ENCODE measurements around the gene SNX13. TPM values are rescaled to one million over a fixed set of nuclear protein-coding genes. Genes with fewer than 3 reads are reported as not detected.

SNX13 gene
- polyA plus RNA-seq, 1 of the 3 experiments (the other 2 are of a cell fraction), result 13.0 TPM

GRCh38 chr7:17779381-17779780 is 160.9 kb downstream of the SNX13 start:
- no peak overlapping the region for H2AFZ ChIP-seq (ENCODE audit: low read depth)
- H3K9me2 ChIP-seq, result no peaks in the 10 kb centered on the region
- H4K20me1 ChIP-seq (ENCODE audit: insufficient read depth), result no peaks in the 10 kb centered on the region
- no peak overlapping the region for H3K27ac ChIP-seq (ENCODE audit: low read depth in 2 of 2, low read length in 1 of 2)
- H3K4me2 ChIP-seq, result no peak overlapping the region
- ChIA-PET POLR2A (no interaction called here), CTCF (interaction anchor here (3.5 kb wide), 1 partner anchor 10 kb away, joined by 27 read pairs; no protein-coding TSS in a partner anchor)
- H3K36me3 ChIP-seq (replicated peaks in 1 of 2; ENCODE audit: control insufficient read depth in 1 of 2, insufficient read depth in 2 of 2, low read length in 1 of 2), result no peaks in the 10 kb centered on the region
- no peak for TF ChIP-seq REST (IDR thresholded peaks at IDR 0.05; ENCODE audit: low read depth, low read length)
- TF ChIP-seq POLR2AphosphoS5 (IDR thresholded peaks at IDR 0.05; ENCODE audit: low read depth, low read length), result no peak
- TF ChIP-seq EZH2phosphoT487 (IDR thresholded peaks at IDR 0.05; ENCODE audit: borderline replicate concordance, low read depth), result no peak
- no peak for TF ChIP-seq EP300 (IDR thresholded peaks at IDR 0.05; ENCODE audit: borderline replicate concordance in 1 of 2, low read depth in 1 of 2, low read length in 1 of 2)
- TF ChIP-seq FOXM1 (IDR thresholded peaks at IDR 0.05; ENCODE audit: low read depth), result no peak
- TF ChIP-seq SMC3 (IDR thresholded peaks at IDR 0.05; ENCODE audit: low read depth, low read length), result no peak
- no peak for TF ChIP-seq NRF1 (IDR thresholded peaks at IDR 0.05; ENCODE audit: low read depth, low read length)
- TF ChIP-seq USF1 (IDR thresholded peaks at IDR 0.05; ENCODE audit: borderline replicate concordance, low read depth), result no peak
- no peak for TF ChIP-seq YY1 (IDR thresholded peaks at IDR 0.05; ENCODE audit: low read depth)
- TF ChIP-seq GATA2 (CRISPR knock-in tag; IDR thresholded peaks at IDR 0.05), result no peak
- no peak for TF ChIP-seq TEAD4 (IDR thresholded peaks at IDR 0.05; ENCODE audit: borderline replicate concordance, insufficient read depth)
- no peak for TF ChIP-seq MXI1 (IDR thresholded peaks at IDR 0.05; ENCODE audit: low read depth, low read length)
- TF ChIP-seq ELF1 (IDR thresholded peaks at IDR 0.05), result no peak
- no peaks in the 10 kb centered on the region; a peak in 1 of 4 replicates for H3K4me1 ChIP-seq (ENCODE audit: control insufficient read depth in 1 of 2, insufficient read depth in 2 of 2, low read depth in 1 of 2, low read length in 1 of 2)
- no peak for DNase-seq
- 33% methylated on average over 1 of the region's 1 CpG for WGBS (ENCODE audit: low lambda C conversion rate)
- H3F3A ChIP-seq (replicated peaks; ENCODE audit: insufficient read depth), result peaks cover 8% of the 10 kb centered on the region
- H3K4me3 ChIP-seq (ENCODE audit: low read depth in 2 of 2, low read length in 1 of 2), result no peak overlapping the region
- no peaks in the 10 kb centered on the region for H3K27me3 ChIP-seq (ENCODE audit: insufficient read depth)
- H3K9me3 ChIP-seq, result no peaks in the 10 kb centered on the region
- no peak overlapping the region for H3K9ac ChIP-seq
- no peaks in the 10 kb centered on the region for H3K79me2 ChIP-seq (ENCODE audit: insufficient read depth)

GRCh38 chr7:17774716-17775288 is 165.5 kb downstream of the SNX13 start:
- H3K27me3 ChIP-seq (ENCODE audit: insufficient read depth), result no peaks in the 10 kb centered on the region
- no peaks in the 10 kb centered on the region for H3K79me2 ChIP-seq (ENCODE audit: insufficient read depth)
- H3K36me3 ChIP-seq (replicated peaks in 1 of 2; ENCODE audit: control insufficient read depth in 1 of 2, insufficient read depth in 2 of 2, low read length in 1 of 2), result no peaks in the 10 kb centered on the region
- H4K20me1 ChIP-seq (ENCODE audit: insufficient read depth), result no peaks in the 10 kb centered on the region
- 13% methylated on average over 3 of the region's 3 CpGs for WGBS (ENCODE audit: low lambda C conversion rate)
- H3K4me3 ChIP-seq (ENCODE audit: low read depth in 2 of 2, low read length in 1 of 2), result no peak overlapping the region
- CTCF ChIA-PET, result interaction anchor here (1.0 to 9.5 kb wide), 5 partner anchors 218 to 572 kb away, joined by 3 to 227 read pairs (median 4); no protein-coding TSS in a partner anchor
- H3K4me1 ChIP-seq (ENCODE audit: control insufficient read depth in 1 of 2, insufficient read depth in 2 of 2, low read depth in 1 of 2, low read length in 1 of 2), result peaks cover 0 to 4% of the 10 kb centered on the region in 2 experiments; a peak in 2 of 4 replicates
- no peaks in the 10 kb centered on the region for H3K9me3 ChIP-seq
- no peak overlapping the region for H2AFZ ChIP-seq (ENCODE audit: low read depth)
- POLR2A ChIA-PET, result no interaction called here
- no peak overlapping the region for H3K27ac ChIP-seq (ENCODE audit: low read depth in 2 of 2, low read length in 1 of 2)
- no peak overlapping the region for H3K9ac ChIP-seq
- no peak for TF ChIP-seq JUND (IDR thresholded peaks at IDR 0.05)
- no peak for TF ChIP-seq SMC3 (IDR thresholded peaks at IDR 0.05; ENCODE audit: low read depth, low read length)
- no peak for TF ChIP-seq YY1 (IDR thresholded peaks at IDR 0.05; ENCODE audit: low read depth)
- TF ChIP-seq REST (IDR thresholded peaks at IDR 0.05; ENCODE audit: low read depth, low read length), result no peak
- TF ChIP-seq GABPA (IDR thresholded peaks at IDR 0.05; ENCODE audit: low read depth), result no peak
- TF ChIP-seq EP300 (IDR thresholded peaks at IDR 0.05; ENCODE audit: borderline replicate concordance in 1 of 2, low read depth in 1 of 2, low read length in 1 of 2), result no peak
- no peak for TF ChIP-seq USF2 (IDR thresholded peaks at IDR 0.05; ENCODE audit: borderline replicate concordance, low read depth, low read length)
- TF ChIP-seq ELF1 (IDR thresholded peaks at IDR 0.05), result no peak
- no peak for TF ChIP-seq FOSL2 (IDR thresholded peaks at IDR 0.05; ENCODE audit: borderline replicate concordance, low read depth)
- no peak overlapping the region for H3K4me2 ChIP-seq
- no peaks in the 10 kb centered on the region for H3K9me2 ChIP-seq
- no peak for DNase-seq
- H3F3A ChIP-seq (replicated peaks; ENCODE audit: insufficient read depth), result no peaks in the 10 kb centered on the region
